Panc1 (cell line): Measurements from ENCODE around the gene TLE4. TPM values are rescaled to one million over a fixed set of nuclear protein-coding genes. Genes with fewer than 3 reads are reported as not detected.
"Not testable (repeated sequence)": the region's sequence is repeated elsewhere in the genome, so short reads cannot be mapped to it uniquely, and the experiment has no call there.

ENCODE experiments used
- ATAC-seq: fragments of 200-7000 bp; cut with Tn5 transposase; 2 replicates; pipeline ENCODE4 v1.9.1; 2020; ENCODE audit warnings: mild to moderate bottlenecking, moderate library complexity
- BruUV-seq: library from RNA; stranded (reverse); fragments of 400-500 nt; replicated peaks from 2 replicates; lab custom pipeline; 2021; lab: Mats Ljungman, UMichigan
- CTCF ChIA-PET: fragments of 300-600 bp; sonication (Branson Sonifier 250); formaldehyde crosslinking; loops from one replicate; lab custom pipeline; 2022; ENCODE audit warnings: antibody characterized with exemption; lab: Charles Lee
- POLR2A ChIA-PET: fragments of 300-600 bp; sonication (Branson Sonifier 250); formaldehyde crosslinking; loops from one replicate; lab custom pipeline; 2022; ENCODE audit warnings: antibody characterized with exemption; lab: Charles Lee
- DNase-seq: peaks from one replicate; pipeline ENCODE4 v3.0.0-alpha.2; 2010; ENCODE audit warnings: low read depth, low spot score
- H3K27ac ChIP-seq: 2 replicates; pipeline ENCODE4 v1.5.1; 2011; ENCODE audit warnings: mild to moderate bottlenecking, low read length, inconsistent platforms
- H3K27me3 ChIP-seq: fragments of 200-500 bp; sonication (Bioruptor generic); 2 replicates; pipeline ENCODE4 v1.6.0; 2014; ENCODE audit warnings: low read length, inconsistent platforms; ENCODE audit not compliant: control insufficient read depth, insufficient read depth
- H3K36me3 ChIP-seq: fragments of 200-500 bp; sonication (Bioruptor generic); 2 replicates; pipeline ENCODE4 v1.5.1; 2014; ENCODE audit warnings: inconsistent platforms, mild to moderate bottlenecking, low read length, moderate library complexity; ENCODE audit not compliant: control insufficient read depth, insufficient read depth
- H3K4me1 ChIP-seq: 2 replicates; pipeline ENCODE4 v1.5.1; 2011; ENCODE audit warnings: inconsistent platforms, mild to moderate bottlenecking, low read length, moderate library complexity; ENCODE audit not compliant: control insufficient read depth, insufficient read depth
- H3K4me3 ChIP-seq, 2 experiments: 2 replicates each; pipeline ENCODE4 v1.5.1; 2011 to 2012; ENCODE audit warnings: low read depth in 2 of 2, low read length in 2 of 2, mild to moderate bottlenecking in 2 of 2, inconsistent platforms in 1 of 2, moderate library complexity in 1 of 2
- H3K9me3 ChIP-seq: fragments of 200-500 bp; sonication (Bioruptor generic); 2 replicates; pipeline ENCODE4 v1.5.1; 2014; ENCODE audit warnings: low read depth, mild to moderate bottlenecking, inconsistent platforms, low read length, moderate library complexity; ENCODE audit not compliant: control insufficient read depth, insufficient read depth
- CTCF ChIP-seq: fragments of 450-650 bp; IDR thresholded peaks from 2 replicates; pipeline ENCODE4 v1.5.1; 2017; ENCODE audit warnings: mild to moderate bottlenecking
- POLR2AphosphoS5 ChIP-seq: IDR thresholded peaks from 2 replicates; pipeline ENCODE4 v1.6.1; 2012; ENCODE audit warnings: mild to moderate bottlenecking, low read depth, low read length, moderate library complexity
- SIN3A ChIP-seq: IDR thresholded peaks from 2 replicates; pipeline ENCODE4 v1.6.1; 2012; ENCODE audit warnings: low read depth, mild to moderate bottlenecking, low read length, moderate library complexity, borderline replicate concordance; ENCODE audit not compliant: insufficient read depth
- TCF7L2 ChIP-seq: IDR thresholded peaks from 2 replicates; pipeline ENCODE4 v1.6.1; 2011; ENCODE audit warnings: mild to moderate bottlenecking, low read depth, low read length, inconsistent platforms
- in situ Hi-C: cut with HindIII; loops from 2 replicates; pipeline ENCODE4 v1.10.0; 2016; ENCODE audit warnings: low sequenced_read_pairs, low pct_unique_long_range_greater_than_20kb
- intact Hi-C: fragments of 100-400 bp; cut with micrococcal nuclease; formaldehyde crosslinking; loops from one replicate; pipeline ENCODE4 v1.10.0; 2022; ENCODE audit not compliant: unreplicated experiment
- total RNA-seq: library from RNA; stranded (reverse); gene quantifications from one replicate; pipeline ENCODE4 v1.2.1, GENCODE V29; 2021; ENCODE audit not compliant: unreplicated experiment
- TF ChIP-seq, protein P1 (sequence below), 2 experiments: IDR thresholded peaks; 2 replicates each; pipeline ENCODE4 v1.6.1; 2011 to 2012; ENCODE audit warnings: low read depth in 2 of 2, control low read depth in 1 of 2, low read length in 1 of 2, mild to moderate bottlenecking in 1 of 2, moderate library complexity in 1 of 2; ENCODE audit not compliant: insufficient read depth in 1 of 2

Gene TLE4
- total RNA-seq, 1 experiment from 2014 or later, result 8.7 TPM

GRCh38 chr9:79604149-79604548, 32.4 kb downstream of the TLE4 start:
- H3K36me3 ChIP-seq, result no peaks in the 10 kb centered on the region
- no peak for TF ChIP-seq TCF7L2
- no peak for TF ChIP-seq SIN3A
- no peak for TF ChIP-seq CTCF
- no peak for TF ChIP-seq POLR2AphosphoS5
- TF ChIP-seq, protein P1, sequence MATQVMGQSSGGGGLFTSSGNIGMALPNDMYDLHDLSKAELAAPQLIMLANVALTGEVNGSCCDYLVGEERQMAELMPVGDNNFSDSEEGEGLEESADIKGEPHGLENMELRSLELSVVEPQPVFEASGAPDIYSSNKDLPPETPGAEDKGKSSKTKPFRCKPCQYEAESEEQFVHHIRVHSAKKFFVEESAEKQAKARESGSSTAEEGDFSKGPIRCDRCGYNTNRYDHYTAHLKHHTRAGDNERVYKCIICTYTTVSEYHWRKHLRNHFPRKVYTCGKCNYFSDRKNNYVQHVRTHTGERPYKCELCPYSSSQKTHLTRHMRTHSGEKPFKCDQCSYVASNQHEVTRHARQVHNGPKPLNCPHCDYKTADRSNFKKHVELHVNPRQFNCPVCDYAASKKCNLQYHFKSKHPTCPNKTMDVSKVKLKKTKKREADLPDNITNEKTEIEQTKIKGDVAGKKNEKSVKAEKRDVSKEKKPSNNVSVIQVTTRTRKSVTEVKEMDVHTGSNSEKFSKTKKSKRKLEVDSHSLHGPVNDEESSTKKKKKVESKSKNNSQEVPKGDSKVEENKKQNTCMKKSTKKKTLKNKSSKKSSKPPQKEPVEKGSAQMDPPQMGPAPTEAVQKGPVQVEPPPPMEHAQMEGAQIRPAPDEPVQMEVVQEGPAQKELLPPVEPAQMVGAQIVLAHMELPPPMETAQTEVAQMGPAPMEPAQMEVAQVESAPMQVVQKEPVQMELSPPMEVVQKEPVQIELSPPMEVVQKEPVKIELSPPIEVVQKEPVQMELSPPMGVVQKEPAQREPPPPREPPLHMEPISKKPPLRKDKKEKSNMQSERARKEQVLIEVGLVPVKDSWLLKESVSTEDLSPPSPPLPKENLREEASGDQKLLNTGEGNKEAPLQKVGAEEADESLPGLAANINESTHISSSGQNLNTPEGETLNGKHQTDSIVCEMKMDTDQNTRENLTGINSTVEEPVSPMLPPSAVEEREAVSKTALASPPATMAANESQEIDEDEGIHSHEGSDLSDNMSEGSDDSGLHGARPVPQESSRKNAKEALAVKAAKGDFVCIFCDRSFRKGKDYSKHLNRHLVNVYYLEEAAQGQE (IDR thresholded peaks at IDR 0.05; ENCODE audit: insufficient read depth in 1 of 2, low read depth in 2 of 2, low read length in 1 of 2), result no peak
- DNase-seq (no peak), ATAC-seq (no peak)
- no peaks in the 10 kb centered on the region for H3K27me3 ChIP-seq
- H3K27ac ChIP-seq, result no peak overlapping the region
- intact Hi-C loops (no loop called here), in situ Hi-C loops (no loop called here)
- no TSS peak for BruUV-seq
- POLR2A ChIA-PET, result no interaction called here
- no peak overlapping the region for H3K4me3 ChIP-seq
- H3K9me3 ChIP-seq, result no peaks in the 10 kb centered on the region
- CTCF ChIA-PET, result no interaction called here
- no peaks in the 10 kb centered on the region for H3K4me1 ChIP-seq

GRCh38 chr9:79604921-79605562, 33.3 kb downstream of the TLE4 start:
- POLR2A ChIA-PET, result no interaction called here
- H3K9me3 ChIP-seq, result no peaks in the 10 kb centered on the region
- no peak overlapping the region for H3K27ac ChIP-seq
- no peaks in the 10 kb centered on the region for H3K36me3 ChIP-seq
- in situ Hi-C loops (no loop called here), intact Hi-C loops (no loop called here)
- no peaks in the 10 kb centered on the region for H3K27me3 ChIP-seq
- CTCF ChIA-PET, result no interaction called here
- DNase-seq (no peak), ATAC-seq (no peak)
- BruUV-seq, result no TSS peak
- no peaks in the 10 kb centered on the region for H3K4me1 ChIP-seq
- TF ChIP-seq, protein P1 (IDR thresholded peaks at IDR 0.05; ENCODE audit: insufficient read depth in 1 of 2, low read depth in 2 of 2, low read length in 1 of 2), result no peak
- TF ChIP-seq SIN3A, result no peak
- TF ChIP-seq TCF7L2, result no peak
- TF ChIP-seq CTCF, result no peak
- no peak for TF ChIP-seq POLR2AphosphoS5
- H3K4me3 ChIP-seq, result no peak overlapping the region

DNA sequence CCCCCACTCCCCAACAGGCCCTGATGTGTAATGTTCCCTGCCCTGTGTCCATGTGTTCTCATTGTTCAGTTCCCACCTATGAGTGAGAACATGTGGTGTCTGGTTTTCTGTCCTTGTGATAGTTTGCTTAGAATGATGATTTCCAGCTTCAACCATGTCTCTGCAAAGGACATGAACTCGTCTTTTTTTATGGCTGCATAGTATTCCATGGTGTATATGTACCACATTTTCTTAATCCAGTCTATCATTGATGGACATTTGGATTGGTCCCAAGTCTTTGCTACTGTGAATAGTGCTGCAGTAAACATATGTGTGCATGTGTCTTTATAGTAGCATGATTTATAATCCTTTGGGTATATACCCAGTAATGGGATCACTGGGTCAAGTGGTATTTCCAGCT, 34.8 kb downstream of the TLE4 start:
- ATAC-seq, H3K36me3 ChIP-seq, H3K4me1 ChIP-seq, intact Hi-C loops, POLR2A ChIA-PET, in situ Hi-C loops, H3K27ac ChIP-seq, H3K9me3 ChIP-seq, H3K27me3 ChIP-seq, DNase-seq, BruUV-seq, H3K4me3 ChIP-seq: not testable (repeated sequence)
- CTCF ChIA-PET, result interaction anchor here (0.6 kb wide), 1 partner anchor 1066 kb away, joined by 3 read pairs; no protein-coding TSS in a partner anchor
